ENCODE results near the gene DOCK4. TPM values are rescaled to one million over a fixed set of nuclear protein-coding genes. Genes with fewer than 3 reads are reported as not detected.

Gene DOCK4
- total RNA-seq, 1 experiment from 2014 or later: 31.4 TPM

DNA sequence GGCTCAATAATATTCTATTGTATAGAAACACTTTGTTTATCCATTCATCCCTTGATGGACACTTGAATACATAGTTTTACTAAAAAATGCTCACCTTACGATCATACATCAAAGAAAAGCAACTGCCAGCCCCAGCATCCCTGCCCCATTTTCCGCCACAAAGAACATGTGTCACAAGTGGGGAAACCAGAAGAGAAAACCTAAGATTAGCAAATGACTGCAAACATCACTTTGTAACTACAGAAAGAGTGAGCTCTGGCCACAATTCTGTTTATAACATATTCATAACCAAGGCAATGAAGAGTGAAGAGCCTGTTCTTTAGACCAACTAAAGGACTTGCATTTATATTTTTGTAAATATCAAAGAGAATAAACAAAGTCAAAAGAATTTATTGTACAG, 89.8 kb downstream of the DOCK4 start:
- DNase-seq (ENCODE audit: unreplicated experiment): no peak
- ChIA-PET CTCF (no interaction called here), POLR2A (no interaction called here)
- TF ChIP-seq, protein P1, sequence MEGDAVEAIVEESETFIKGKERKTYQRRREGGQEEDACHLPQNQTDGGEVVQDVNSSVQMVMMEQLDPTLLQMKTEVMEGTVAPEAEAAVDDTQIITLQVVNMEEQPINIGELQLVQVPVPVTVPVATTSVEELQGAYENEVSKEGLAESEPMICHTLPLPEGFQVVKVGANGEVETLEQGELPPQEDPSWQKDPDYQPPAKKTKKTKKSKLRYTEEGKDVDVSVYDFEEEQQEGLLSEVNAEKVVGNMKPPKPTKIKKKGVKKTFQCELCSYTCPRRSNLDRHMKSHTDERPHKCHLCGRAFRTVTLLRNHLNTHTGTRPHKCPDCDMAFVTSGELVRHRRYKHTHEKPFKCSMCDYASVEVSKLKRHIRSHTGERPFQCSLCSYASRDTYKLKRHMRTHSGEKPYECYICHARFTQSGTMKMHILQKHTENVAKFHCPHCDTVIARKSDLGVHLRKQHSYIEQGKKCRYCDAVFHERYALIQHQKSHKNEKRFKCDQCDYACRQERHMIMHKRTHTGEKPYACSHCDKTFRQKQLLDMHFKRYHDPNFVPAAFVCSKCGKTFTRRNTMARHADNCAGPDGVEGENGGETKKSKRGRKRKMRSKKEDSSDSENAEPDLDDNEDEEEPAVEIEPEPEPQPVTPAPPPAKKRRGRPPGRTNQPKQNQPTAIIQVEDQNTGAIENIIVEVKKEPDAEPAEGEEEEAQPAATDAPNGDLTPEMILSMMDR (IDR thresholded peaks at IDR 0.05; ENCODE audit: unreplicated experiment): no peak
- Mint-ChIP-seq H3K9me3 (ENCODE audit: unreplicated experiment) (no peaks in the 10 kb centered on the region), H3K36me3 (ENCODE audit: insufficient read depth, unreplicated experiment) (no peaks in the 10 kb centered on the region), H3K4me1 (ENCODE audit: insufficient read depth, unreplicated experiment) (peaks cover 15% of the 10 kb centered on the region), H3K4me3 (ENCODE audit: unreplicated experiment) (no peak overlapping the region), H3K27ac (ENCODE audit: low read depth, unreplicated experiment) (no peak overlapping the region), H3K27me3 (ENCODE audit: insufficient read depth, unreplicated experiment) (no peaks in the 10 kb centered on the region)
- intact Hi-C loops (cut with micrococcal nuclease): no loop called here
- no TSS peak for BruUV-seq (replicated peaks)

DNA sequence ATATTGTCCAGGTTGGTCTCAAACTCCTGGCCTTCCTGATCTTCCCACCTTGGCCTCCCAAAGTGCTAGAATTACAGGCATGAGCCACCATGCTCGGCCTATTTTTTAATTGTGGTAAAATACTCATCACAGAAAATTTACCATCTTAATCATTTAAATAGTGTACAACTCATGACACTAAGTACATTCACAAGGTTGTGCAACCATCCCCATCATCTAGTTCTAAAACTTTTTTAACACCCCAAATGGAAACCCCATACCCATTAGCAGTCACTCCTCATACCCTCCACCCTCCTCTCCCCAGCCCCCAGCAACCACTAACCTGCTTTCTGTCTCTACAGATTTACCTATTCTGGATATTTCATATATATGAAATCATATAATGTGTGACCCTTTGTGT, 90.3 kb downstream of the DOCK4 start:
- no peaks in the 10 kb centered on the region for H3K27me3 Mint-ChIP-seq (ENCODE audit: insufficient read depth, unreplicated experiment)
- H3K27ac Mint-ChIP-seq (ENCODE audit: low read depth, unreplicated experiment): no peak overlapping the region
- TF ChIP-seq, protein P1 (IDR thresholded peaks at IDR 0.05; ENCODE audit: unreplicated experiment): no peak
- intact Hi-C loops (cut with micrococcal nuclease): no loop called here
- BruUV-seq (replicated peaks): no TSS peak
- peaks cover 15% of the 10 kb centered on the region for H3K4me1 Mint-ChIP-seq (ENCODE audit: insufficient read depth, unreplicated experiment)
- no peak overlapping the region for H3K4me3 Mint-ChIP-seq (ENCODE audit: unreplicated experiment)
- H3K9me3 Mint-ChIP-seq (ENCODE audit: unreplicated experiment): no peaks in the 10 kb centered on the region
- POLR2A ChIA-PET: no interaction called here
- no peaks in the 10 kb centered on the region for H3K36me3 Mint-ChIP-seq (ENCODE audit: insufficient read depth, unreplicated experiment)
- CTCF ChIA-PET: no interaction called here
- DNase-seq (ENCODE audit: unreplicated experiment): no peak

DNA sequence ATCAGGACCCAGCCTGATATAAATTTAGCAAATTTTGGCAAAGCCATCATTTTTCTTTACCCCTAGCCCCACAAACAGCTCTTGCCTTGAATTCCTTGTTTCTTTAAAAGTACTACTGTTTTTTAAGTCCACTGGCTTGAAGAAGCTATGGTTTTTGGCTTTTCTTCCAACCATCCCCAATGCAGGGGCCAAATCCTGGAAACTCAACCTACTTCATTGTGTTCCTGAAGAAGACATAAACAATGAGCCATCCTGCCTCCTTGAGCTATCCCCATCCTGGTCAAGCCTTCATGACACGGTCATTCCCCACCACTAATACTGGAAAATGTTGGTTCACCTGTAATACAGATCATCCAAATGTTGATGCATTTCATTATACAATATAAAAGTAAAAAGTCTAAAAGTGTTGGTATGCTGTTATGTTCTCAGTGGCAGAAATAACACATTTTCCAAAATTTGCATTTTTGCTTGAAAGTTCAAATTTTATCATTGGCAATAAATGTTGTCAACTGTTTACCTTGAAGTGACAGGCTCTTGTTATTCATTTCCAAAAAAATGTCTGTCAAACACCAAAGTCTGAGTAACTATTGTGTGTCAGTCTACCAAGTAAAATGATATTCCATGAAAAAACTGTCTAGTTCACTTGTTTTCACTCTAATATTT, 92.2 kb downstream of the DOCK4 start:
- H3K9me3 Mint-ChIP-seq (ENCODE audit: unreplicated experiment): no peaks in the 10 kb centered on the region
- DNase-seq (ENCODE audit: unreplicated experiment): no peak
- BruUV-seq (replicated peaks): no TSS peak
- CTCF ChIA-PET: interaction anchor here (0.6 to 1.0 kb wide), 2 partner anchors 160 to 243 kb away, joined by 3 to 5 read pairs; no protein-coding TSS in a partner anchor
- TF ChIP-seq, protein P1 (IDR thresholded peaks at IDR 0.05; ENCODE audit: unreplicated experiment): no peak
- POLR2A ChIA-PET: interaction anchor here (0.6 to 1.5 kb wide), 7 partner anchors 9 to 243 kb away, joined by 3 read pairs; no protein-coding TSS in a partner anchor
- no peaks in the 10 kb centered on the region for H3K27me3 Mint-ChIP-seq (ENCODE audit: insufficient read depth, unreplicated experiment)
- no peak overlapping the region for H3K27ac Mint-ChIP-seq (ENCODE audit: low read depth, unreplicated experiment)
- no peak overlapping the region for H3K4me3 Mint-ChIP-seq (ENCODE audit: unreplicated experiment)
- intact Hi-C loops (cut with micrococcal nuclease): no loop called here
- no peaks in the 10 kb centered on the region for H3K36me3 Mint-ChIP-seq (ENCODE audit: insufficient read depth, unreplicated experiment)
- peaks cover 15% of the 10 kb centered on the region for H3K4me1 Mint-ChIP-seq (ENCODE audit: insufficient read depth, unreplicated experiment)

DNA sequence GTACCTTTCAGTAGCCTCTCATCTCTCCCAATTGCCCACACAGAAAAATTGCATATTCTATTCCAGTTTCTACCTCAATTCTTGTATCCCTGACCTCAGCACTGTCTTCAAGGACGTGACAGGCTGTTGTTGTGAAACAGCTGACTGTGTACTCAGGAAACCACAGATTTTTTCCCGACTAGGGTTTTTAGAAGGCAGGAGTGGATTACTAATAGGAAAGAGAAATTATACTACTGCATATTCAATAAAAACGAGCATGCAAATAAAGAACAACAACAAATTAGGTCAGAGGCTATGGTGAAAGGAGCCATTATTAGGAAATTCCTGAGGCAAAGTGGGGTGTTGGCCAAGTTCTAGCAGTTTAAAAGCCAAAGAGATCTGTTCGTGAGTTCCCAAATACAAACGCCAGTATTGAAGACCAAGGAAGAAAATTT, 93.4 kb downstream of the DOCK4 start:
- Mint-ChIP-seq H3K36me3 (ENCODE audit: insufficient read depth, unreplicated experiment) (no peaks in the 10 kb centered on the region), H3K4me1 (ENCODE audit: insufficient read depth, unreplicated experiment) (peaks cover 15% of the 10 kb centered on the region), H3K4me3 (ENCODE audit: unreplicated experiment) (peak overlapping the region; percentile 47), H3K27ac (ENCODE audit: low read depth, unreplicated experiment) (peak overlapping the region; percentile 85), H3K9me3 (ENCODE audit: unreplicated experiment) (no peaks in the 10 kb centered on the region), H3K27me3 (ENCODE audit: insufficient read depth, unreplicated experiment) (no peaks in the 10 kb centered on the region)
- TF ChIP-seq, protein P1 (IDR thresholded peaks at IDR 0.05; ENCODE audit: unreplicated experiment): no peak
- ChIA-PET CTCF (interaction anchor here (0.6 to 1.1 kb wide), 5 partner anchors 12 to 212 kb away, joined by 3 to 5 read pairs (median 3); no protein-coding TSS in a partner anchor), POLR2A (interaction anchor here (0.8 to 1.5 kb wide), 6 partner anchors 17 to 91 kb away, joined by 3 to 5 read pairs (median 4); no protein-coding TSS in a partner anchor)
- no TSS peak for BruUV-seq (replicated peaks)
- intact Hi-C loops (cut with micrococcal nuclease): no loop called here
- DNase-seq (ENCODE audit: unreplicated experiment): peak; percentile 68

All from MCF 10A (cell line).